Sigmoid colon (tissue), 4 donors: Measurements from ENCODE around the gene CNPY1.

Source experiments
- CTCF ChIP-seq, 4 experiments: fragments of 450-650 bp in 3 of 4; fragments of 200-600 bp in 1 of 4; IDR thresholded peaks; one replicate each; pipeline ENCODE4 v1.5.1; 2016 to 2019; ENCODE audit warnings: antibody characterized with exemption in 4 of 4, mild to moderate bottlenecking in 3 of 4, moderate library complexity in 2 of 4
- POLR2A ChIP-seq, 2 donors: fragments of 450-650 bp; IDR thresholded peaks; one replicate each; pipeline ENCODE4 v1.6.1; 2016; ENCODE audit warnings: antibody characterized with exemption in 2 of 2, mild to moderate bottlenecking in 2 of 2, moderate library complexity in 2 of 2
- POLR2AphosphoS5 ChIP-seq, 4 donors: sonication (generic); formaldehyde crosslinking; IDR thresholded peaks; one replicate each; pipeline ENCODE4 v1.6.1; 2017; ENCODE audit warnings: antibody characterized with exemption in 4 of 4

GRCh38 chr7:155591055-155591775 is 44.9 kb upstream of the CNPY1 start:
- no peak for TF ChIP-seq CTCF (IDR thresholded peaks at IDR 0.05)
- no peak for TF ChIP-seq POLR2A (IDR thresholded peaks at IDR 0.05)
- no peak for TF ChIP-seq POLR2AphosphoS5 (IDR thresholded peaks at IDR 0.05)
